Mucosa of descending colon (tissue), 3 donors: ENCODE measurements around the gene ATP5MC2. TPM values are rescaled to one million over a fixed set of nuclear protein-coding genes. Genes with fewer than 3 reads are reported as not detected.

Experiments
- ATAC-seq: fragments of 200-7000 bp; cut with Tn5 transposase; one replicate; pipeline ENCODE4 v1.9.1; 2020; ENCODE audit warnings: mild to moderate bottlenecking, moderate library complexity
- DNase-seq, 3 donors: peaks; one replicate each; pipeline ENCODE4 v3.0.0-alpha.2; 2020
- H3K36me3 ChIP-seq: fragments of 200-600 bp; one replicate; pipeline ENCODE4 v1.8.0; 2021; ENCODE audit warnings: low read depth, mild to moderate bottlenecking
- H3K4me1 ChIP-seq: fragments of 200-600 bp; one replicate; pipeline ENCODE4 v1.8.0; 2021; ENCODE audit warnings: low read depth, mild to moderate bottlenecking
- H3K4me3 ChIP-seq: fragments of 200-600 bp; one replicate; pipeline ENCODE4 v1.8.0; 2021; ENCODE audit warnings: mild to moderate bottlenecking
- H3K9me3 ChIP-seq: fragments of 200-600 bp; one replicate; pipeline ENCODE4 v1.8.0; 2021; ENCODE audit warnings: mild to moderate bottlenecking
- CTCF ChIP-seq: fragments of 200-600 bp; IDR thresholded peaks from one replicate; pipeline ENCODE4 v1.8.0; 2022; ENCODE audit warnings: antibody characterized with exemption, mild to moderate bottlenecking
- intact Hi-C, 2 donors: fragments of 100-400 bp; cut with DNase I in 1 of 2; cut with micrococcal nuclease in 1 of 2; formaldehyde crosslinking; loops; one replicate each; pipeline versions ENCODE4 v1.11.0 to v1.11.1; 2022; cut with DNase I, micrococcal nuclease
- total RNA-seq, 3 donors: library from RNA; stranded (reverse); fragmentation: NEBNext Ultra II Directional in 2 of 3; extraction: Animal tissue kit (Norgen Biotek cat#: 25700) in 2 of 3; gene quantifications; one replicate each; pipeline versions ENCODE4 v1.2.1 to v1.2.4, GENCODE V29; 2021 to 2023
- donor health status: DM: no; HTN: no; CAD: no; lungs with moderate emphysema.
- donor health status: DM: no; HTN: no; CAD: no.
- donor health status: DM: no; HTN: yes; CAD: no.

The ATP5MC2 gene
- total RNA-seq, 3 donors from 2014 or later, result 328 to 354 (median 349) TPM

DNA sequence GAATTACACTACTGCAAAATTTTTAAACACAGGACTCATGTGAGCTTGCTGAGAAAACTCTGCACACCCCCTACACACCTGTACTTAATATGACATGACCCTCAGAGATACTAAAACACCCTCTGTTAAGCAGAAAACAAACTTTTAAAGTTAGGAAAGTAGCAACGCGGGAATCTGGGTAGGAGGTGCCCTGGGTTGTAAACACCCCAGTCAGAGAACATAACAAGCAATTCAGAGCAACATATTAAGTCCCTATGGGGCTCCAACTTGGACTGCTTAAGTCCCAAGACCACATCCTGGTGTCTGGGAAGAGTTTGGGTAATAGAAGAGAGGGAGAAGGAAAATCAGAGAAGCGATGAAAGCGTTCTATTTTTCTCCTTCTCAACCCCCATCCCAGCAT, 50.9 kb downstream of the ATP5MC2 start:
- ATAC-seq (no peak), DNase-seq (no peak)
- Histone ChIP-seq H3K9me3 (no peaks in the 10 kb centered on the region), H3K4me3 (peak overlapping the region; percentile 29), H3K4me1 (peaks cover 19% of the 10 kb centered on the region), H3K36me3 (no peaks in the 10 kb centered on the region)
- TF ChIP-seq CTCF, result no peak
- intact Hi-C loops, result no loop called here

GRCh38 chr12:53624458-53624857, 51.4 kb downstream of the ATP5MC2 start:
- intact Hi-C loops, result no loop called here
- H3K9me3 ChIP-seq, result no peaks in the 10 kb centered on the region
- no peak for TF ChIP-seq CTCF
- ATAC-seq (no peak), DNase-seq (no peak)
- H3K4me1 ChIP-seq, result peaks cover 19% of the 10 kb centered on the region
- H3K4me3 ChIP-seq, result no peak overlapping the region
- H3K36me3 ChIP-seq, result no peaks in the 10 kb centered on the region

- intact Hi-C loops, result no loop called here
- H3K4me1 ChIP-seq, result peaks cover 25% of the 10 kb centered on the region
- no peaks in the 10 kb centered on the region for H3K36me3 ChIP-seq
- no peaks in the 10 kb centered on the region for H3K9me3 ChIP-seq
- no peak overlapping the region for H3K4me3 ChIP-seq
- TF ChIP-seq CTCF, result no peak
- DNase-seq (peak in 1 of 3 donors; percentile 31), ATAC-seq (no peak)
These were observed 52.1 kb downstream of the ATP5MC2 start for GRCh38 chr12:53623548-53624385.

DNA sequence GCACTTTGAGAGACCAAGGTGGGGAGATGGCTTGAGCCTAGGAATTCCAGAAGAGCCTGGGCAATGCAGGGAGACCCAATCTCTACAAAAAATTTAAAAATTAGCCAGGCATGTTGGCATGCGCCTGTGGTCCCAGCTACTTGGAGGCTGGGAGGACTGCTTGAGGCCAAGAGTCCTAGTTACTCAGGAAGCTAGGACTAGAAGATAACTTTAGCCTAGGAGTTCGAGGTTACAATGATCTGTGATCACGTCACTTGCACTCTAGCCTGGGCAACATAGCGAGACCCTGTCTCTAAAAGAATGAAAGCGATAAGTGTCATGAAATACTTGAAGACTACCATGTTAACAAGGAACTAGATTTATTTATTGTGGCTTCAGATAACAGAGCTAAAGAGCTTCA, 53.2 kb downstream of the ATP5MC2 start:
- Histone ChIP-seq H3K4me1 (peaks cover 35% of the 10 kb centered on the region), H3K9me3 (no peaks in the 10 kb centered on the region), H3K4me3 (no peak overlapping the region), H3K36me3 (no peaks in the 10 kb centered on the region)
- TF ChIP-seq CTCF, result no peak
- ATAC-seq, result no peak
- DNase-seq, result no peak
- intact Hi-C loops, result no loop called here

- Histone ChIP-seq H3K4me1 (peaks cover 16% of the 10 kb centered on the region), H3K36me3 (no peaks in the 10 kb centered on the region), H3K4me3 (no peak overlapping the region), H3K9me3 (no peaks in the 10 kb centered on the region)
- DNase-seq, result no peak
- no peak for TF ChIP-seq CTCF
- intact Hi-C loops, result no loop called here
- peak; percentile 34 for ATAC-seq
These were observed 57.6 kb downstream of the ATP5MC2 start for GRCh38 chr12:53618275-53618674.
